ENCODE results near the gene SLC35F1. TPM values are rescaled to one million over a fixed set of nuclear protein-coding genes. Genes with fewer than 3 reads are reported as not detected.

The SLC35F1 gene
- total RNA-seq, 1 experiment from 2014 or later = not detected

DNA sequence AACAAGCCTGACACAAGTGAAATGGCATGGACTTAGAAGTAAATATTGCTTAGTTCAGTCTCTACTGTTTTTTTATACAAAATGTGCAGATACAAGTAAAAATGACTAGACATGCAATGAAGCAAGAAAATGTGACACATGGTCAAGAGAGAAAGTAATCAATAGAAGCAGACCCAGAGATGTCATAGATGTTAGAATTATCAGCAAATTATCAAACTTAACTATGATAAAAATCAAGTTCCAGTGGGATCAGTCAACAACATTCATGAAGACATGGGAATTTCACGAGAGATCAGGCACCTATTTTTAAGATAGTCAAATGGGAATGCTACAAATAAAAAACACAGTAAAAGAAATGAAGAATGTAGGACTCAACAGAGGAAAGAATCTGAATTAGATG, 267.0 kb downstream of the SLC35F1 start:
- no peaks in the 10 kb centered on the region for H4K20me1 ChIP-seq (ENCODE audit: insufficient read depth)
- no peaks in the 10 kb centered on the region for H3K4me1 ChIP-seq (replicated peaks; ENCODE audit: insufficient read depth)
- no peaks in the 10 kb centered on the region for H3F3A ChIP-seq (ENCODE audit: insufficient read depth, low read depth)
- H3K27me3 ChIP-seq (ENCODE audit: insufficient read depth, low read depth) = no peaks in the 10 kb centered on the region
- no peak for DNase-seq
- TF ChIP-seq EZH2 (IDR thresholded peaks at IDR 0.05; ENCODE audit: low read depth) (no peak), CTCF (conservative IDR thresholded peaks at IDR 0.05) (no peak)
- no peak overlapping the region for H2AFZ ChIP-seq
- no peak overlapping the region for H3K27ac ChIP-seq
- H3K4me2 ChIP-seq = no peak overlapping the region
- H3K4me3 ChIP-seq = no peak overlapping the region
- no peaks in the 10 kb centered on the region for H3K79me2 ChIP-seq (ENCODE audit: low read depth)
- no peaks in the 10 kb centered on the region for H3K9me3 ChIP-seq (ENCODE audit: insufficient read depth, low read depth)
- no peaks in the 10 kb centered on the region for H3K9me2 ChIP-seq (ENCODE audit: insufficient read depth)
- no peaks in the 10 kb centered on the region for H3K36me3 ChIP-seq (ENCODE audit: low read depth)
- BruUV-seq (replicated peaks) = no TSS peak
- POLR2A ChIA-PET (ENCODE audit: unreplicated experiment) = no interaction called here
- intact Hi-C loops (cut with micrococcal nuclease; ENCODE audit: unreplicated experiment) = no loop called here
- CTCF ChIA-PET = no interaction called here

- Histone ChIP-seq H3F3A (ENCODE audit: insufficient read depth, low read depth) (no peaks in the 10 kb centered on the region), H3K27me3 (ENCODE audit: insufficient read depth, low read depth) (no peaks in the 10 kb centered on the region), H3K9me3 (ENCODE audit: insufficient read depth, low read depth) (no peaks in the 10 kb centered on the region), H3K4me3 (no peak overlapping the region), H3K4me2 (no peak overlapping the region), H3K9me2 (ENCODE audit: insufficient read depth) (no peaks in the 10 kb centered on the region), H3K4me1 (replicated peaks; ENCODE audit: insufficient read depth) (no peaks in the 10 kb centered on the region), H4K20me1 (ENCODE audit: insufficient read depth) (no peaks in the 10 kb centered on the region), H3K27ac (no peak overlapping the region), H3K36me3 (ENCODE audit: low read depth) (no peaks in the 10 kb centered on the region), H2AFZ (no peak overlapping the region), H3K79me2 (ENCODE audit: low read depth) (no peaks in the 10 kb centered on the region)
- no peak for DNase-seq
- BruUV-seq (replicated peaks) = no TSS peak
- intact Hi-C loops (cut with micrococcal nuclease; ENCODE audit: unreplicated experiment) = no loop called here
- CTCF ChIA-PET = no interaction called here
- TF ChIP-seq EZH2 (IDR thresholded peaks at IDR 0.05; ENCODE audit: low read depth) (no peak), CTCF (conservative IDR thresholded peaks at IDR 0.05) (no peak)
- POLR2A ChIA-PET (ENCODE audit: unreplicated experiment) = no interaction called here
Observed at GRCh38 chr6:118177720-118178119, 270.7 kb downstream of the SLC35F1 start.

DNA sequence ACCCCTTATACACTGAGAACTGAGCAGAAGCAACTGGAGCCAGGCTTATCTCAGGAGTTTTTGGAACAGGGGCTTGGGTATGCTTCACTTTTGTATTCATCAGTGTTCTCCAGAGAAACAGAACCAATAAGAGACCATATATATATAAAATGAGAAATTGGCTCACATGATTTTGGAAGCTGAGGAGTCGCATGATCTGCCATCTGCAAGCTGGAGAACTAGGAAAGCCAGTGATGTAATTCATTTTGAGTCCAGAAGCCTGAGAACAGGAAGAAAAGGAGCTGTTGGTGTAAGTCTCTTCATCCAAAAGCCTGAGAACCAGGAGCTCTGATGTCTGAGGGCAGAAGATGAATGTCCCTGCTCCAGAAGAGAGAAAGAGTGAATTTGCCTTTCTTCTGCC, 272.0 kb downstream of the SLC35F1 start:
- no peak for DNase-seq
- Histone ChIP-seq H3K27me3 (ENCODE audit: insufficient read depth, low read depth) (no peaks in the 10 kb centered on the region), H3K27ac (no peak overlapping the region), H4K20me1 (ENCODE audit: insufficient read depth) (no peaks in the 10 kb centered on the region), H3K4me2 (no peak overlapping the region), H3K36me3 (ENCODE audit: low read depth) (no peaks in the 10 kb centered on the region), H3K9me2 (ENCODE audit: insufficient read depth) (no peaks in the 10 kb centered on the region), H2AFZ (no peak overlapping the region), H3K4me3 (no peak overlapping the region), H3K9me3 (ENCODE audit: insufficient read depth, low read depth) (no peaks in the 10 kb centered on the region), H3K4me1 (replicated peaks; ENCODE audit: insufficient read depth) (no peaks in the 10 kb centered on the region), H3K79me2 (ENCODE audit: low read depth) (no peaks in the 10 kb centered on the region), H3F3A (ENCODE audit: insufficient read depth, low read depth) (no peaks in the 10 kb centered on the region)
- BruUV-seq (replicated peaks) = no TSS peak
- CTCF ChIA-PET = no interaction called here
- intact Hi-C loops (cut with micrococcal nuclease; ENCODE audit: unreplicated experiment) = no loop called here
- TF ChIP-seq EZH2 (IDR thresholded peaks at IDR 0.05; ENCODE audit: low read depth) = no peak
- no peak for TF ChIP-seq CTCF (conservative IDR thresholded peaks at IDR 0.05)
- POLR2A ChIA-PET (ENCODE audit: unreplicated experiment) = no interaction called here

Measured in PC-9 (cell line).